ENCODE results near the gene ZNF839. TPM values are rescaled to one million over a fixed set of nuclear protein-coding genes. Genes with fewer than 3 reads are reported as not detected.

The ZNF839 gene
- polyA plus RNA-seq, 4 donors = 7.8 to 21.7 (median 14.3) TPM

DNA sequence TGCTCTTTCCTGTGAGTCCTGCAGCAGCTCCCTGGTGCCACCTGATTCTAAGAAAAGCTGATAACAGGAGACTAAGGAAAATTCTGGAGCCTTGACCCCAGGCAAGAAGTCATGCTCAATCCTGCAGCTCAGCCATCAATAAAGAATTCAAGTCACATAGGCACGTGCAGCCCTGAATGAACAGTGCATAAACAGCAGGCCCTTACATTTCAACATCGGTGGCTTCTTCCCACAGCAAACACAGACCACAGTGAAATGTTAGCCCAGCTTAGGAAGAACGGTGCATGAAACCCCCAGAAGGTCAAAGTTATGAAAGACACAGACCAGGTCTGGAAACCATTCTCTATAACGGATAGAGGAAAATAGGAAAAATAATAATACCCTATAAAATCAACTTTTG is 32.7 kb downstream of the ZNF839 start:
- no peaks in the 10 kb centered on the region for H3K4me1 ChIP-seq (ENCODE audit: control insufficient read depth in 3 of 3, insufficient read depth in 2 of 3, low read depth in 1 of 3, low read length in 2 of 3)
- H3K9me3 ChIP-seq (ENCODE audit: control insufficient read depth in 2 of 2, insufficient read depth in 1 of 2, low read depth in 1 of 2, low read length in 1 of 2) = no peaks in the 10 kb centered on the region
- no peak overlapping the region for H3K27ac ChIP-seq (ENCODE audit: low read depth in 1 of 3, low read length in 2 of 3)
- H3K36me3 ChIP-seq (ENCODE audit: control insufficient read depth in 3 of 3, insufficient read depth in 2 of 3, low read depth in 1 of 3, low read length in 3 of 3) = peaks cover 8 to 71% (median 16%) of the 10 kb centered on the region in 3 donors
- FAIRE-seq = no peak
- 91 to 97% (median 95%) methylated on average over 4 of the region's 4 CpGs for WGBS, 3 donors
- DNase-seq = no peak
- no peaks in the 10 kb centered on the region for H3K27me3 ChIP-seq (ENCODE audit: control insufficient read depth in 3 of 3, insufficient read depth in 3 of 3, low read length in 3 of 3)
- no peak overlapping the region for H3K4me3 ChIP-seq (ENCODE audit: low read depth in 1 of 3, low read length in 3 of 3)

DNA sequence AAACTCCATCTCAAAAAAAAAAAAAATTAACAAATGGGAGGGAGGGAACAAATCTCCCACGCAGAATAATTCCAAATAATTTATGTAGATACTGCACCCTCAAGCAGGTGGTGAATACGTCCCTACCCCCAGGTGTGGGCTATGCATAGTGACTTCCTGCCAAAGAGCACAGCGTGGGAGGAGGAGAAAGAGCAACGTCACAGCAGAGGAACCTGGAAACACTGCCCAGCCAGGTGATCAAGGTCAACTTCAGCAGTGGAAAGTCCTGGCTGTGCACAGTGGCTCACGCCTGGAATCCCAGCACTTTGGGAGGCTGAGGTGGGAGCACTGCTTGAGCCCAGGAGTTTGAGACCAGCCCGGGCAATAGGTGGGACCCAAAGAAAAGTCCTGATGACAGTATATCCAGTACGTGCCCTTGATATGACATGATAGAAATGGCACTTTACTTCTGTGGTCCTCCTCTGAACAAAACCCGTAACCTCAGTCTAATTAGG is 33.6 kb downstream of the ZNF839 start:
- FAIRE-seq = no peak
- Histone ChIP-seq H3K4me3 (ENCODE audit: low read depth in 1 of 3, low read length in 3 of 3) (no peak overlapping the region), H3K27me3 (ENCODE audit: control insufficient read depth in 3 of 3, insufficient read depth in 3 of 3, low read length in 3 of 3) (no peaks in the 10 kb centered on the region), H3K36me3 (ENCODE audit: control insufficient read depth in 3 of 3, insufficient read depth in 2 of 3, low read depth in 1 of 3, low read length in 3 of 3) (peaks cover 9 to 64% (median 13%) of the 10 kb centered on the region in 3 donors), H3K27ac (ENCODE audit: low read depth in 1 of 3, low read length in 2 of 3) (no peak overlapping the region), H3K4me1 (ENCODE audit: control insufficient read depth in 3 of 3, insufficient read depth in 2 of 3, low read depth in 1 of 3, low read length in 2 of 3) (no peaks in the 10 kb centered on the region), H3K9me3 (ENCODE audit: control insufficient read depth in 2 of 2, insufficient read depth in 1 of 2, low read depth in 1 of 2, low read length in 1 of 2) (no peaks in the 10 kb centered on the region)
- no peak for DNase-seq
- 83 to 85% (median 84%) methylated on average over 8 of the region's 8 CpGs for WGBS, 3 donors

DNA sequence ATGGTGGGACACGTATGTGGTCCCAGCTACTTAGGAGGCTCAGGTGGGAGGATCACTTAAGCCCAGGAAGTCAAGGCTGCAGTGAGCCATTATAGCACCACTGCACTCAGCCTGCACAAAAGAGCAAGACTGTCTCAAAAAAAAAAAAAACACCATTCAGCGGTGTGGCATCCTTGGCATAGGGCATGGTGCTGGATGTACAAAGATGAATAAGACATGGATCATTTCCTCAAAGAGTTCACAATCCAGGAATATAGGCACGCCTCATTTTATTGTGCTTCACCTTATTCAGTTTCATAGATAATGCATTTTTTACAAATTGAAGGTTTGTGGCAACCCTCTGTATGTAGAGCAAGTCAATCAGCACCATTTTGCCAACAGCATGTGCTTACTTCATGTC is 36.7 kb downstream of the ZNF839 start:
- WGBS, 3 donors = 79 to 94% (median 88%) methylated on average over 3 of the region's 3 CpGs
- H3K27ac ChIP-seq (ENCODE audit: low read depth in 1 of 3, low read length in 2 of 3) = no peak overlapping the region
- FAIRE-seq (no peak), DNase-seq (no peak)
- H3K4me1 ChIP-seq (ENCODE audit: control insufficient read depth in 3 of 3, insufficient read depth in 2 of 3, low read depth in 1 of 3, low read length in 2 of 3) = no peaks in the 10 kb centered on the region
- H3K27me3 ChIP-seq (ENCODE audit: control insufficient read depth in 3 of 3, insufficient read depth in 3 of 3, low read length in 3 of 3) = no peaks in the 10 kb centered on the region
- H3K36me3 ChIP-seq (ENCODE audit: control insufficient read depth in 3 of 3, insufficient read depth in 2 of 3, low read depth in 1 of 3, low read length in 3 of 3) = peaks cover 2 to 59% (median 6%) of the 10 kb centered on the region in 3 donors
- no peak overlapping the region for H3K4me3 ChIP-seq (ENCODE audit: low read depth in 1 of 3, low read length in 3 of 3)
- H3K9me3 ChIP-seq (ENCODE audit: control insufficient read depth in 2 of 2, insufficient read depth in 1 of 2, low read depth in 1 of 2, low read length in 1 of 2) = no peaks in the 10 kb centered on the region

DNA sequence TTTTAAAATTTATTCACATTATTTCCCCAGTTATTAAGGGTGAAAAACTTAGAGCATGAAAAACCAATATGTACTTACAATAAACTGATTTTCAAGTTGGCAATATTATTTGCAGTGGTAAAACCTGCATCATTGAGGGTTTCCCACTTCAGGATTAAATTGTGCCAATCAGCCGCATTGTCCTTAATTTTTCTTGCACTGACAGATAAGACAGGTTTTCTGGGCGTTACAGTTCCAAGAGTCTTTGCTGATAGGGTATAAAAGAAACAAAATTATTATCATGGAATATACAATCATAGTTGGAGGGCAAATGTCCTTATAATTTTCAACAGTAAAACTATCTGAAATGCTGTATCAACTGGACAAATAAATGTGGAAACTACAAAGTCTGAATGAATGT is 39.8 kb downstream of the ZNF839 start:
- H3K4me3 ChIP-seq (ENCODE audit: low read depth in 1 of 3, low read length in 3 of 3) = no peak overlapping the region
- H3K4me1 ChIP-seq (ENCODE audit: control insufficient read depth in 3 of 3, insufficient read depth in 2 of 3, low read depth in 1 of 3, low read length in 2 of 3) = peaks cover 0 to 13% (median 7%) of the 10 kb centered on the region in 3 donors
- no peak for DNase-seq
- no peaks in the 10 kb centered on the region for H3K9me3 ChIP-seq (ENCODE audit: control insufficient read depth in 2 of 2, insufficient read depth in 1 of 2, low read depth in 1 of 2, low read length in 1 of 2)
- H3K27me3 ChIP-seq (ENCODE audit: control insufficient read depth in 3 of 3, insufficient read depth in 3 of 3, low read length in 3 of 3) = no peaks in the 10 kb centered on the region
- H3K27ac ChIP-seq (ENCODE audit: low read depth in 1 of 3, low read length in 2 of 3) = no peak overlapping the region
- WGBS, 3 donors = 93 to 94% (median 93%) methylated on average over 2 of the region's 2 CpGs
- FAIRE-seq = no peak
- H3K36me3 ChIP-seq (ENCODE audit: control insufficient read depth in 3 of 3, insufficient read depth in 2 of 3, low read depth in 1 of 3, low read length in 3 of 3) = peaks cover 1 to 38% (median 2%) of the 10 kb centered on the region in 3 donors

DNA sequence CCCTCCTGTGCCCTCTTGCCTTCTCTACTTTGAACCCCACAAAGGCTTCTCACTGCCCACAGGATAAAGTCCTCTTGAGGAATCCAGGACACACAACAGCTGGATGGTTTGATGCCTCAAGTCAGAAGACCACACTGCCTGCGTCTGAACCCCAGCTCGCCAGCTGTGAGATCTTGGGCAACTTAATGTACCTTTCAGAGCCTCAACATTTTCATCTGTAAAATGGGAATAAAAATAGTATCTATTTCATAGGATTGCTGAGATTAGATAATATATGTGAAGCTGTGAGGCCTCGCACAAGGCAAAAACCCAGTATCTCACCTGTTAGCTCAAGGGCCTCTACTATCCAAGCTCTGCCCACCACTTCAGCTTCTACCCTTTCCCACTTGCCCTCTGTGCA is 40.8 kb downstream of the ZNF839 start:
- H3K4me1 ChIP-seq (ENCODE audit: control insufficient read depth in 3 of 3, insufficient read depth in 2 of 3, low read depth in 1 of 3, low read length in 2 of 3) = peaks cover 0 to 13% (median 7%) of the 10 kb centered on the region in 3 donors
- FAIRE-seq (no peak), DNase-seq (no peak)
- H3K4me3 ChIP-seq (ENCODE audit: low read depth in 1 of 3, low read length in 3 of 3) = no peak overlapping the region
- H3K27ac ChIP-seq (ENCODE audit: low read depth in 1 of 3, low read length in 2 of 3) = no peak overlapping the region
- no peaks in the 10 kb centered on the region for H3K9me3 ChIP-seq (ENCODE audit: control insufficient read depth in 2 of 2, insufficient read depth in 1 of 2, low read depth in 1 of 2, low read length in 1 of 2)
- H3K27me3 ChIP-seq (ENCODE audit: control insufficient read depth in 3 of 3, insufficient read depth in 3 of 3, low read length in 3 of 3) = no peaks in the 10 kb centered on the region
- H3K36me3 ChIP-seq (ENCODE audit: control insufficient read depth in 3 of 3, insufficient read depth in 2 of 3, low read depth in 1 of 3, low read length in 3 of 3) = peaks cover 1 to 28% (median 2%) of the 10 kb centered on the region in 3 donors
- WGBS, 3 donors = 95 to 100% (median 97%) methylated on average over 3 of the region's 3 CpGs

DNA sequence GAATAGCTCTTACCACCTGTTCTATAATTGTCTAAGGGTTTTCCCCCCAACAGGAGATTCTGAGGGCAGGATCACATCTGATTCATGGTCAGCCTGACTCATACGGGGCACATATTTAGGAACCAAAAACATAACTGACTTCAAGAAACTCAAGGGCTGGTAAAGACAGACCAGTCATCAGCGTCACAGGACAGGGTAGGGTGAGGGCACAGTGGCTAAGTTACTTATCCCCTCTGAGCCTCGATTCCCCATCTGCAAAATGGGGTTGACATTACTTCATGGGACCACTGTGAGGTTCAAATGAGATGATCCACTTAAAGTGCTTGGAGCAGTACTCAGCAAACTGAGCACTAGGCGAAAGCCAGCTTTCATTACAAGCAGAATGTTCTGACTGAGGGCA is 42.5 kb downstream of the ZNF839 start:
- Histone ChIP-seq H3K27ac (ENCODE audit: low read depth in 1 of 3, low read length in 2 of 3) (peak overlapping the region; percentile 86 to 92 (median 91)), H3K4me1 (ENCODE audit: control insufficient read depth in 3 of 3, insufficient read depth in 2 of 3, low read depth in 1 of 3, low read length in 2 of 3) (peaks cover 0 to 13% (median 7%) of the 10 kb centered on the region in 3 donors), H3K36me3 (ENCODE audit: control insufficient read depth in 3 of 3, insufficient read depth in 2 of 3, low read depth in 1 of 3, low read length in 3 of 3) (peaks cover 1 to 16% (median 2%) of the 10 kb centered on the region in 3 donors), H3K4me3 (ENCODE audit: low read depth in 1 of 3, low read length in 3 of 3) (peak overlapping the region; percentile 45 to 90 (median 85)), H3K9me3 (ENCODE audit: control insufficient read depth in 2 of 2, insufficient read depth in 1 of 2, low read depth in 1 of 2, low read length in 1 of 2) (no peaks in the 10 kb centered on the region), H3K27me3 (ENCODE audit: control insufficient read depth in 3 of 3, insufficient read depth in 3 of 3, low read length in 3 of 3) (no peaks in the 10 kb centered on the region)
- FAIRE-seq = no peak
- WGBS, 3 donors = 0 to 18% (median 8%) methylated on average over 4 of the region's 4 CpGs
- no peak for DNase-seq

DNA sequence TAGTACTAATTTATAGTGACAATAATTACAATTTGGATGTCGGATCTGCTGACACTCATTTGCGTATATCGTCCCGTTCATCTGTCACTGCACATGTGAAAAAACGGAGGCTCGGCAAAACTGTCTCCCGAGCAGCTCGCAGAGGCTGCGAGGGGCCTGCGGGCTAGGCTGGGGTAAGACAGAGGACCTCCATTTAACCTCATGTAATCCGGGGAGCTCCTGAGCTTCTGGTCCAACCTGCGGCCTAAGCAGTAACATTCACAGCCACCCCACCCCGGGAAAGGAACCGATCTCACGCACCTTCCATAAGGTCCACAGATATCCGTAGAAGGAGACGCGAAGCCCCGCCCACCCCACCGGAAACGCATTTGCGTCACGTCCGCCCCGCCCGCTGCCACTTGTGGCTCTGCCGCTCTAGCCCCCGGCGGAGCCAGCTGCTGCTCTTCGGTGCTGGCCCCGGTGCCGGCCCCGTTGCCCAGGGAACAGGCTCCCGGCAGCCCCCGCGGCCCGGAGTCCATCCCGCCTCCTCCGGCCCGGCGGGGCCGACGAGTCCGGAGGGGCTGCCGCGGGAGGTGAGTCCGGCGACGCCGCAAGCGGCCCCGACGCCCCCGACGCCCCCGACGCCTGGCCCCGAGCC is 43.1 kb downstream of the ZNF839 start, which contains the start of the genes CINP and TECPR2:
TSS of gene CINP (minus strand) at position 346 of the 637 bp plus-strand sequence. CDS start at position 307, 39 bp downstream.
TSS of gene TECPR2 (plus strand) at position 397 of the 637 bp plus-strand sequence. CDS start 13,781 bp downstream, outside the sequence.
- H3K4me1 ChIP-seq (ENCODE audit: control insufficient read depth in 3 of 3, insufficient read depth in 2 of 3, low read depth in 1 of 3, low read length in 2 of 3) = peaks cover 0 to 13% (median 7%) of the 10 kb centered on the region in 3 donors
- no peak for FAIRE-seq

DNA sequence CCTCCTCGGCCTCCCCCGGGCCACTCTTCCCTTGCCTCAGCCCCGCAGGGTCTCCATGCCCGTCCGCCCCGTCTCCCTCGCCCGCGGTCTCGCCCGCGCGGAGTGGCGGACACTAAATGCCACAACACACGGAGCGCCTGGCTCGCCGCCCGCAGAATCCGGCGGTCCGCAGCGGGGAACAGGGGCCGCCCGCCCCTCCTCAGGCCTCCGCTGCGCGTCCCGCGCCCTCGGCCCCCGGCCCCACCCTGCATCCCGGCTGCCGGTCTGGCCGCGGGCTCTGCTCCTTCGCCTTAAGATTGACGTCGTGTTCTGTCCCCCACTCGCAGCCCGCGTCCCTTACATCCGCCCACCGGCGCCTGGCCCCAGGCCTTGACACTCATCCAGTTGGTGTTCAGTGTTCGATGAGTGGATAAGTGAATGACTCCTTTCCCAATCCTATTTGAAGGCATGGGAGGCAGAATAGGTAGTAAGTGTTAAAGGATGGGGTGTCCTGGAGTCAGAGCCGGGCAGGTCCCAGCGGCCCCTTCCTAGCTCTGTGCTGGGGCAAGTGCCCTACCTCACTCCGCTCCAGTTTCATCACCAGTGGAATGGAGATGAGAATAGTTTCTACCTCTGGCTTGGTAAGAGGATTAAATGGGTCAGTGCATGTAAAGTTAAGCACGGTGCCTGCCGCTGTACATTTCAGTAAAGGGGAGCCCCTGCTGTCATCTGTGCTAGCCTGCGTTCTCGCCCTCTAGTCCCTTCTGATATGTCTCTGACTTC is 43.8 kb downstream of the ZNF839 start:
- H3K27ac ChIP-seq (ENCODE audit: low read depth in 1 of 3, low read length in 2 of 3) = peak overlapping the region; percentile 38 to 83 (median 71)
- H3K9me3 ChIP-seq (ENCODE audit: control insufficient read depth in 2 of 2, insufficient read depth in 1 of 2, low read depth in 1 of 2, low read length in 1 of 2) = no peaks in the 10 kb centered on the region
- no peaks in the 10 kb centered on the region for H3K27me3 ChIP-seq (ENCODE audit: control insufficient read depth in 3 of 3, insufficient read depth in 3 of 3, low read length in 3 of 3)
- peak overlapping the region; percentile 61 to 92 (median 85) for H3K4me3 ChIP-seq (ENCODE audit: low read depth in 1 of 3, low read length in 3 of 3)
- peaks cover 0 to 13% (median 7%) of the 10 kb centered on the region in 3 donors for H3K4me1 ChIP-seq (ENCODE audit: control insufficient read depth in 3 of 3, insufficient read depth in 2 of 3, low read depth in 1 of 3, low read length in 2 of 3)
- FAIRE-seq (no peak), DNase-seq (peak; percentile 32 to 65)
- WGBS, 3 donors = 3 to 5% (median 4%) methylated on average over 39 to 53 of the region's 53 CpGs
- H3K36me3 ChIP-seq (ENCODE audit: control insufficient read depth in 3 of 3, insufficient read depth in 2 of 3, low read depth in 1 of 3, low read length in 3 of 3) = peaks cover 0 to 14% (median under 1%) of the 10 kb centered on the region in 3 donors

More for the DNA sequence above, 43.1 kb downstream of the ZNF839 start, which contains the start of the genes CINP and TECPR2:
- DNase-seq = peak; percentile 95 to 98
- no peaks in the 10 kb centered on the region for H3K27me3 ChIP-seq (ENCODE audit: control insufficient read depth in 3 of 3, insufficient read depth in 3 of 3, low read length in 3 of 3)
- peak within 1 kb of the TSS; percentile 86 to 92 (median 91) for H3K27ac ChIP-seq (ENCODE audit: low read depth in 1 of 3, low read length in 2 of 3)
- WGBS, 3 donors = 0 to 1% (median 0%) methylated on average over 34 to 58 of the region's 58 CpGs
- H3K4me3 ChIP-seq (ENCODE audit: low read depth in 1 of 3, low read length in 3 of 3) = peak within 1 kb of the TSS; percentile 85 to 92 (median 90)
- peaks cover 0 to 16% (median 2%) of the 10 kb centered on the region in 3 donors for H3K36me3 ChIP-seq (ENCODE audit: control insufficient read depth in 3 of 3, insufficient read depth in 2 of 3, low read depth in 1 of 3, low read length in 3 of 3)
- no peaks in the 10 kb centered on the region for H3K9me3 ChIP-seq (ENCODE audit: control insufficient read depth in 2 of 2, insufficient read depth in 1 of 2, low read depth in 1 of 2, low read length in 1 of 2)
